B cell (primary cell): Measurements from ENCODE around the gene ANKRD33B. TPM values are rescaled to one million over a fixed set of nuclear protein-coding genes. Genes with fewer than 3 reads are reported as not detected.

ENCODE experiments used
- ATAC-seq: fragments of 200-7000 bp; cut with Tn5 transposase; one replicate; pipeline ENCODE4 v1.10.0; 2021; ENCODE audit warnings: low read depth, mild to moderate bottlenecking, moderate number of reproducible peaks, moderate library complexity
- CTCF ChIA-PET: fragments of 350-600 bp; sonication (Branson Sonifier 250); formaldehyde crosslinking; loops from one replicate; lab custom pipeline; 2021; ENCODE audit warnings: antibody characterized with exemption, inconsistent platforms; lab: Charles Lee
- POLR2A ChIA-PET: fragments of 350-600 bp; sonication (Branson Sonifier 250); formaldehyde crosslinking; loops from one replicate; lab custom pipeline; 2021; ENCODE audit warnings: antibody characterized with exemption; lab: Charles Lee
- DNase-seq: peaks from one replicate; pipeline ENCODE4 v3.0.0; 2013
- H2AFZ ChIP-seq: 2 replicates; pipeline ENCODE4 v1.6.1; 2012; ENCODE audit warnings: mild to moderate bottlenecking, low read depth, low read length; ENCODE audit not compliant: insufficient read depth, poor library complexity, severe bottlenecking
- H3K27ac ChIP-seq, 2 donors: 1 replicate in 1 of 2; 2 replicates in 1 of 2; pipeline ENCODE4 v1.5.1; 2012 to 2013; ENCODE audit warnings: low read length in 2 of 2, mild to moderate bottlenecking in 2 of 2, moderate library complexity in 1 of 2
- H3K27me3 ChIP-seq, 4 experiments: fragments of 200-600 bp in 1 of 4; sonication (generic) in 1 of 4; replicated peaks in 1 of 4; 1 replicate in 2 of 4; 2 replicates in 2 of 4; pipeline versions ENCODE4 v1.6.1 to v1.7.0; 2013 to 2016; ENCODE audit warnings: low read length in 3 of 4, mild to moderate bottlenecking in 2 of 4, mixed read lengths in 1 of 4, moderate library complexity in 1 of 4; ENCODE audit not compliant: insufficient read depth in 4 of 4, control insufficient read depth in 3 of 4; ENCODE audit errors: control extremely low read depth in 1 of 4
- H3K36me3 ChIP-seq, 2 experiments: replicated peaks in 1 of 2; 1 replicate in 1 of 2; 2 replicates in 1 of 2; pipeline versions ENCODE4 v1.6.1 to v1.7.1; 2013; ENCODE audit warnings: low read length in 1 of 2; ENCODE audit not compliant: insufficient read depth in 2 of 2, control insufficient read depth in 1 of 2; ENCODE audit errors: control extremely low read depth in 1 of 2, extremely low read depth in 1 of 2
- H3K4me1 ChIP-seq, 2 donors: fragments of 200-600 bp in 1 of 2; sonication (generic) in 1 of 2; 1 replicate in 1 of 2; 2 replicates in 1 of 2; pipeline versions ENCODE4 v1.5.1 to v1.6.1; 2013 to 2017; ENCODE audit warnings: low read length in 2 of 2; ENCODE audit not compliant: control insufficient read depth in 2 of 2, insufficient read depth in 2 of 2
- H3K4me2 ChIP-seq: replicated peaks from 2 replicates; pipeline ENCODE3; 2012; ENCODE audit warnings: mild to moderate bottlenecking, low read depth, low read length; ENCODE audit not compliant: poor library complexity, severe bottlenecking
- H3K4me3 ChIP-seq, 5 experiments: fragments of 200-600 bp in 1 of 5; sonication (generic) in 1 of 5; 1 replicate in 3 of 5; 2 replicates in 2 of 5; pipeline versions ENCODE4 v1.5.1 to v1.7.0; 2011 to 2016; ENCODE audit warnings: low read length in 4 of 5, mild to moderate bottlenecking in 4 of 5, low read depth in 2 of 5, control low read depth in 1 of 5, moderate library complexity in 1 of 5; ENCODE audit not compliant: insufficient read depth in 1 of 5; ENCODE audit errors: control extremely low read depth in 1 of 5, extremely low read depth in 1 of 5
- H3K79me2 ChIP-seq: fragments of 200-600 bp; sonication (generic); one replicate; pipeline ENCODE4 v1.6.0; 2016; ENCODE audit warnings: low read length; ENCODE audit not compliant: control insufficient read depth, insufficient read depth
- H3K9ac ChIP-seq: fragments of 200-600 bp; sonication (generic); 2 replicates; pipeline ENCODE4 v1.6.1; 2017; ENCODE audit warnings: mild to moderate bottlenecking, low read length, moderate library complexity
- H3K9me3 ChIP-seq, 3 donors: one replicate each; pipeline versions ENCODE4 v1.6.1 to v1.7.1; 2013; ENCODE audit warnings: low read length in 2 of 3; ENCODE audit not compliant: control insufficient read depth in 2 of 3, insufficient read depth in 1 of 3; ENCODE audit errors: control extremely low read depth in 1 of 3
- H4K20me1 ChIP-seq: 2 replicates; pipeline ENCODE4 v1.6.0; 2012; ENCODE audit warnings: mild to moderate bottlenecking, low read length; ENCODE audit not compliant: insufficient read depth, control insufficient read depth, poor library complexity, severe bottlenecking
- H3K27ac Mint-ChIP-seq: one replicate; pipeline ENCODE4 v1.8.0; 2021; ENCODE audit warnings: mixed read lengths
- H3K27me3 Mint-ChIP-seq: one replicate; pipeline ENCODE4 v1.8.0; 2021; ENCODE audit warnings: mixed read lengths
- H3K4me1 Mint-ChIP-seq: one replicate; pipeline ENCODE4 v1.8.0; 2021; ENCODE audit warnings: mixed read lengths
- H3K4me3 Mint-ChIP-seq: one replicate; pipeline ENCODE4 v1.8.0; 2021; ENCODE audit warnings: mixed read lengths
- H3K9me3 Mint-ChIP-seq: one replicate; pipeline ENCODE4 v1.8.0; 2022; ENCODE audit warnings: mixed read lengths; ENCODE audit not compliant: insufficient read depth
- CTCF ChIP-seq: fragments of 200-600 bp; IDR thresholded peaks from one replicate; pipeline ENCODE4 v1.8.0; 2022; ENCODE audit warnings: antibody characterized with exemption, mild to moderate bottlenecking
- EZH2 ChIP-seq: IDR thresholded peaks from 2 replicates; pipeline ENCODE4 v1.6.1; 2012; ENCODE audit warnings: borderline replicate concordance, low read depth, mild to moderate bottlenecking, moderate library complexity, low read length; ENCODE audit not compliant: insufficient read depth, poor library complexity, severe bottlenecking
- WGBS: methylation state at CpG from one replicate; pipeline ENCODE4 v1.1.5; 2013; ENCODE audit warnings: missing lambda C conversion rate; ENCODE audit not compliant: insufficient coverage; 5-methylcytosine and 5-hydroxymethylcytosine counted together
- intact Hi-C: fragments of 100-400 bp; cut with micrococcal nuclease; formaldehyde crosslinking; loops from one replicate; pipeline ENCODE4 v1.10.0; 2022
- polyA plus RNA-seq: library from polyadenylated mRNA; depleted of rRNA; stranded (reverse); fragments of >200 nt; gene quantifications from 2 replicates; pipeline ENCODE4 v1.2.3, GENCODE V29; 2012
- total RNA-seq, 2 donors: library from RNA; stranded (reverse); fragments of 120-200 nt in 1 of 2; gene quantifications; 1 replicate in 1 of 2; 2 replicates in 1 of 2; pipeline versions ENCODE4 v1.2.3 to v1.2.4, GENCODE V29; 2013 to 2022

ANKRD33B gene
- total and polyA plus RNA-seq, 2 donors (not counting 1 experiment from before 2014, with no cell fraction given) = 2.9 to 23.4 TPM

- ATAC-seq (no peak), DNase-seq (no peak)
- Mint-ChIP-seq H3K27me3 (no peaks in the 10 kb centered on the region), H3K4me3 (no peak overlapping the region), H3K4me1 (peaks cover 2% of the 10 kb centered on the region), H3K27ac (no peak overlapping the region), H3K9me3 (no peaks in the 10 kb centered on the region)
- no peak overlapping the region for H3K4me2 ChIP-seq
- intact Hi-C loops = no loop called here
- H3K79me2 ChIP-seq = no peaks in the 10 kb centered on the region
- no peak overlapping the region for H3K9ac ChIP-seq
- H3K9me3 ChIP-seq = no peaks in the 10 kb centered on the region
- 97% methylated on average over 4 of the region's 4 CpGs for WGBS
- H3K27ac ChIP-seq = no peak overlapping the region
- no peaks in the 10 kb centered on the region for H3K36me3 ChIP-seq
- no peaks in the 10 kb centered on the region for H3K4me1 ChIP-seq
- no peaks in the 10 kb centered on the region for H4K20me1 ChIP-seq
- H2AFZ ChIP-seq = no peak overlapping the region
- no peak overlapping the region for H3K4me3 ChIP-seq
- TF ChIP-seq CTCF (no peak), EZH2 (no peak)
- ChIA-PET POLR2A (no interaction called here), CTCF (no interaction called here)
- no peaks in the 10 kb centered on the region for H3K27me3 ChIP-seq
Observed at GRCh38 chr5:10668697-10669096, 104.8 kb downstream of the ANKRD33B start.

- Histone ChIP-seq H3K4me3 (no peak overlapping the region), H3K27me3 (no peaks in the 10 kb centered on the region), H2AFZ (no peak overlapping the region), H3K9ac (no peak overlapping the region), H3K27ac (no peak overlapping the region), H4K20me1 (no peaks in the 10 kb centered on the region), H3K4me1 (no peaks in the 10 kb centered on the region), H3K36me3 (no peaks in the 10 kb centered on the region), H3K4me2 (no peak overlapping the region), H3K9me3 (no peaks in the 10 kb centered on the region), H3K79me2 (no peaks in the 10 kb centered on the region)
- POLR2A ChIA-PET = no interaction called here
- peaks cover 2% of the 10 kb centered on the region for H3K4me1 Mint-ChIP-seq
- intact Hi-C loops = no loop called here
- ATAC-seq = no peak
- H3K27ac Mint-ChIP-seq = no peak overlapping the region
- H3K9me3 Mint-ChIP-seq = no peaks in the 10 kb centered on the region
- no peak overlapping the region for H3K4me3 Mint-ChIP-seq
- CTCF ChIA-PET = no interaction called here
- 27% methylated on average over 1 of the region's 1 CpG for WGBS
- no peak for TF ChIP-seq EZH2
- no peak for TF ChIP-seq CTCF
- no peak for DNase-seq
- no peaks in the 10 kb centered on the region for H3K27me3 Mint-ChIP-seq
Observed at GRCh38 chr5:10669983-10670382, 106.1 kb downstream of the ANKRD33B start.
